Embryonic facial prominence (tissue), 1 donor: ENCODE data around the gene IRF9.
A peak's percentile ranks its signal among the peaks of the same experiment; 100 is the strongest.
"Not testable (repeated sequence)": the region's sequence is repeated elsewhere in the genome, so short reads cannot be mapped to it uniquely, and the experiment has no call there.

Experiments
- DNase-seq: peaks from one replicate; pipeline ENCODE4 v3.0.0-alpha.2; 2016; ENCODE audit errors: extremely low spot score

The IRF9 gene

DNA sequence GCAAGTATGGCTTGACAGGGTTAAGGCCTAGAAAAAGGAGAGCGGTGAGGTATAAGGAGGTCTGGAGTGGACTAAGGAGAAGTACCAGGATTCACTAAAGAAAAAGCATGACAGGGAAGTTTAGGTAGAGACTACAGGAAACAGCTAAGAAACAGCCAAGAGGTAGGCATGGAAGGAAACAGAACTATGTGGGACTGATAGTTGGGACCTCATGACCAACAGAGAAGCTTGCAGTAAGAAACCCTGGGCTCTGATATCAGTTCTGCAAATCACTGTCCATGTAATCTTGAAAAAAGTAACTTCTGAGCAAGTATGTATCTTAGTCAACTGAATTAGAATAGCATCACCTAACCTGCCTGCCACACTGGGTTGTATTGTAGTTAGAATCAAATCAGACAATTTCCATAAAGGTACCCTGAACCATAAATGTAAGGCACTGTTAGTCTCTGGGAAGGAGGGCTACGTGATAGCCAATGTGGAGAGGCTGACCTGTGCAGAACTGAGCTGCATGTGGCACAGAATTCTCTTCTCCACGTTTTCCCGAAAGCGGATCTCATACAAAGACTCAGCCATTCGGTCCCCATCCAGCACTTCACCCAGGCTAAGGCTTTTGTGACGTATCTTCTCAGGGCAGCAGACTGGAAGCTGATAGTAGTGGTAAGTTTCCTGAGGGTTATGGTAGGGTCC, 33.3 kb downstream of the IRF9 start:
- no peak for DNase-seq

DNA sequence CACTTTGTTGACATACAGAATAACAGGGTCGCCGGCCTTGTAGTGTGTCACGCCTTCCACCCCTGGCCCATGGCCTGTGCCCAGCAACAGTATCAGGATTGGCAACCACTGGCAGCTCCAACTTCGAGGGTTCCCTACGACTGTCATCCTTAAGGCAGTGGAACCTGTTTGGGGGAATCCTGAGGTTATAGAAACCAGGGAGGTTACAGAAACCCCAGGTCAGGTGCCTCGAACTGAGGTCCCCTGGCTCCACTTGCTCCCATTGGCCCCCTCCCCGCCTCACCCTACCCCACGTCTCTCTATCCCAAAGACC, 33.8 kb downstream of the IRF9 start:
- no peak for DNase-seq

DNA sequence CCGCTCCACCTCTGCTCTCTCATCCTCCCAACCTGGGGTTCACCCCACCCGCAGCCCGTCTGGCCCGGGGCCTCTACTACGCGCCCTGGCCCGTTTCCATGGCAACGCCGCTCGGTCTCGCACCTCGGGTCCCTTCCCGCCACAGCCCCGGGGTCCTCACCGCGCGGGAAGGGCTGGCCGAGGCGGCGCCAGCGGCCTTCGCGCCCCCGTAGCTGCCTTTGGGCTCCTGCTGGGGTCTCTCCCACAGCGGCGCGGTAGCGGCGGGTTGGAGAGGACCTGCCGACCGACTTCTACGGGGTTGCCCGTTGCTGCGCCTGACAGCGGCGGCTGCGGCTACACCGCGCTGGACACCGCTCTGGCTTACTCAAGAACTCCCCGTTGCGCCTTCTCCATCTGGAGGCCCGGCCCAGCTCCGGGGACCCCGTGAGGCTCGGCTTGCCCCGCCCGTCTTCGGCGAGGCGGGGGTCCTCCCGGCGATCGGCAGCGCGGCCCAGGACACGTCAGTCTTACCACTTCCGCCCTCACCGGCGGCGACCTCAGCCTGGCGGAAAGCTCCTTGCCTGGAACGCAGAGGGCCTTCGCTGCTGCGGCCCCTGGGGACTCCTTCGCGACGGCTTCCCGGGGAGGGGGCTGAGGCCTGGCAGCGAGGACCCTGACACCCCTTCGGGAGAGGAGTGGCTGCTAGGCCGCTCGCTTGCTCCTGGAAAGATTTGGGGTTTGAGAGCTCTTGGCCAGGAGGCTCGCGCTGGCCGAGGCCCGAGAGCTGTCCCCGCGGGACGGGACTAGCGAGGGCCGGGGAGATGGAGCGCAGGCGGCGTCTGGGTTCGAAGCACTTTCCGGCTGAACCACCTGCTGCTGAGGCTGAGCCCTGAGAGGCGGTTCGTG, 34.4 kb downstream of the IRF9 start, which contains the start of gene TM9SF1:
Gene TM9SF1 (minus strand): TSS at position 256 of the 885 bp plus-strand sequence. CDS start 422 bp downstream, outside the sequence.
- DNase-seq, result peak; percentile 76

DNA sequence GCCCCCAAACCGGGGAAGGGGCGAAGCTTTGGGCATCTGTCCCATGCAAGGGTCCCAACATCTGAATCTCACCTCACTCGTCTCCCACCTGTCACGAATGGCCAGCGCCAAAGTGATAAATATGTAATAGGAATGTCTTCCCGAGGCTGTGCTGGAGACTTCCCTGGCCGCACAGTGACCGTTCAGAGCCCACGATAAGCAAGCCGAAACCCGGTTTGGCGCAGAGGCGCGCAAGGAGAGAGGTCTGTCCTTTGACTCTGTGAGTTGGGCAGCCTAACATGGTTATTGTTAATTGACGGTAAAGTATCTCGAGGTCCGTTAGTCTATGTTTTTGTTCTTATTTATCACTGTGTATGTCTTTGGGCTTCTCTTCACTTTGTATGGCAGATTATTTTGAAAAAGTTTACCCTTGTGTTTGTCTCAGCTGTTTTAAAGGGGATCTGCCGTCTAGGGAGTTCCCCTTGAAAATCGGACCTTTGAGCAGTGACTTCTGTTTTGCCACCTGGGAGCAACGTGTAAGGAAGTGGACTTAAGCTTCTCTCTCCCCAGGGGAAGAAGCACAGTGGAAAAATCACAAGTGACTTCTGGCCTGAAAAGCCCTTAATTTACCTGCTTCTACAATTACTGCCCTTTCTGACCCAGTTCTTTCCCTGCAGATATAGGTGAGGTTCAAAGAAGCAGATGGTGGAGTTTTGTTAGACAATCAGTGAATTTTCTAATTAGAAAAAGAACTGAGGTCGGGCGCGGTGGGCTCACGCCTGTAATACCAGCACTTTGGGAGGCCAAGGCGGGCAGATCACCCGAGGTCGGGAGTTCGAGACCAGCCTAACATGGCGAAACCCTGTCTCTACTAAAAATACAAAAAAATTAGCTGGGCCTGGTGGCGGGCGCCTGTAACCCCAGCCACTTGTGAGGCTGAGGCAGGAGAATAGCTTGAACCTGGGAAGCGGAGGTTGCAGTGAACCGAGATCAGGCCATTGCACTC, 35.3 kb downstream of the IRF9 start:
- no peak for DNase-seq

DNA sequence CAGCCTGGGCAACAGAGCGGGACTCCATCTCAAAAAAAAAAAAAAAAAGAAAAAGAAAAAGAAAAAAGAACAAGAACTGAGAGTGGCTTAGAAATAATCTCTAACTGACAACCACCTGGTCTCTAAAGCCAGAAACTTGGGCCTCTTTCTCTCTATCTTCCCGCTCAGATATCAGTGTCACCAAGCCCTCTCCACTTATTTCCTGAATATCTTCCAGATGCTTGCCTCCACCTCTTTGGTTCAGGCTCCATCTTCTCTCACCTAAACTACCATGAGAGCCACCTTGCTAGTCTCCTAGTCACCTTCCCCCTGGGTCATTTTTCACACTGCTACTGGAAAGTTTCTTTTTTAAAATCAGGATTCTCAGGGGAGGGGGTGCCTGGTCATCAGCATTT, 36.0 kb downstream of the IRF9 start:
- DNase-seq, result no peak

DNA sequence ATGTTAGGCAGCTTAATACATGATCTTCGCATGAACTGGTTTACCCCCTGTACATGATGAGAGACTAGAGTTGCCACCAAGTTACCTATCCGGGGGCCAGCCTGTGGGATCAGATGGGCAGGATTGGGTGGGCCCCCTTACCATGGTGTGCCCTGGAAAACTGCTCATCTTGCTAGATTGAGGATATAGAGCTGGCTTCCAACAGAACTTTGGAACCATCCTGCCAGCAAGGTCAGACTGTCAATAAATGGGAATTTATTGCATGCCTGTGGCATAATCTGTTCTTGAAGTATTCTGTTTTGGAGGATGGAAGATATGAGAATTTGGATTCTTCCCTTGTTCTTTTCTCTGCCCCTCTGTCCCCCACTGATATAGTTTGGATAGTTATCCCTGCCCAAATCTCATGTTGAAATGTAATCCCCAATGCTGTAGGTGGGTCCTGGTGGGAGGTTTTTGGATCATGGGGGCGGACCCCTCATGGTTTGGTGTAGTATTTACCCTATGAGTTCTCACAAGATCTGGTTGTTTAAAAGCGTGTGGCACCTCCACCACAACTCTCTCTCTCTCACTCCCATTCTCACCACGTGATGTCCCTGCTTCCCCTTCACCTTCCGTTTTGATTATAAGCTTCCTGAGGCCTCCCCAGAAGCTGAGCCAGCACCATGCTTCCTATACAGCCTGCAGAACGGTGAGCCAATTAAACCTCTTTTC, 37.9 kb downstream of the IRF9 start:
- no peak for DNase-seq

DNA sequence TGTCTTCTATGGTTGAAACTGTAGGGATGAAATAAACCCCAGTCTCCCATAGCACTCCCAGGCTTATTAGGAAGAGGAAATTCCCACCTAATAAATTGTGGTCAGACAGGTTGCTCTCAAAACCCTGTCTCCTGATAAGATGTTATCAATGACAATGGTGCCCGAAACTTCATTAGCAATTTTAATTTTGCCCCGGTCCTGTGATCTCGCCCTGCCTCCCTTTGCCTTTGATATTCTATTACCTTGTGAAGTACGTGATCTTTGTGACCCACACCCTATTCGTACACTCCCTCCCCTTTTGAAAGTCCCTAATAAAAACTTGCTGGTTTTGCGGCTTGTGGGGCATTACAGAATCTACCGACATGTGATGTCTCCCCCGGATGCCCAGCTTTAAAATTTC, 41.5 kb downstream of the IRF9 start:
- not testable (repeated sequence) for DNase-seq

DNA sequence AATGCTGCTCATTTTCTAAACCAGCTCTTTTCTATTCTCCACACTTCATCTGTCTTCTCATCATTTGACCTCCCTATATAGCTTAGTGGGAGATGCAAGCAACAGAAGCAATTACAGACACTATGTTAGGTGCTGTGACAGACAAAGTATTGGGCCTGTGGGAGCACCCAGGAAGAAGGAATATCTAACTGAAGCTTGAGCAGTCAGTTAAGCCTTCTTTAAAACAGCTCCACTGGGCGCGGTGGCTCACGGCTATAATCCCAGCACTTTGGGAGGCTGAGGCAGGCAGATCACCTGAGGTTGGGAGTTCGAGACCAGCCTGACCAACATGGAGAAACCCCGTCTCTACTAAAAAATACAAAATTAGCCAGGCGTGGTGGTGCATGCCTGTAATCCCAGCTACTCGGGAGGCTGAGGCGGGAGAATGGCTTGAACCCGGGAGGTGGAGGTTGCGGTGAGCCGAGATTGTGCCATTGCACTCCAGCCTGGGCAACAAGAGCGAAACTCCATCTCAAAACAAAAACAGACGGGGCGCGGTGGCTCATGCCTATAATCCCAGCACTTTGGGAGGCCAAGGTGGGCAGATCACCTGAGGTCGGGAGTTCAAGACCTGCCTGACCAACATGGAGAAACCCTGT, 42.3 kb downstream of the IRF9 start:
- DNase-seq, result not testable (repeated sequence)

DNA sequence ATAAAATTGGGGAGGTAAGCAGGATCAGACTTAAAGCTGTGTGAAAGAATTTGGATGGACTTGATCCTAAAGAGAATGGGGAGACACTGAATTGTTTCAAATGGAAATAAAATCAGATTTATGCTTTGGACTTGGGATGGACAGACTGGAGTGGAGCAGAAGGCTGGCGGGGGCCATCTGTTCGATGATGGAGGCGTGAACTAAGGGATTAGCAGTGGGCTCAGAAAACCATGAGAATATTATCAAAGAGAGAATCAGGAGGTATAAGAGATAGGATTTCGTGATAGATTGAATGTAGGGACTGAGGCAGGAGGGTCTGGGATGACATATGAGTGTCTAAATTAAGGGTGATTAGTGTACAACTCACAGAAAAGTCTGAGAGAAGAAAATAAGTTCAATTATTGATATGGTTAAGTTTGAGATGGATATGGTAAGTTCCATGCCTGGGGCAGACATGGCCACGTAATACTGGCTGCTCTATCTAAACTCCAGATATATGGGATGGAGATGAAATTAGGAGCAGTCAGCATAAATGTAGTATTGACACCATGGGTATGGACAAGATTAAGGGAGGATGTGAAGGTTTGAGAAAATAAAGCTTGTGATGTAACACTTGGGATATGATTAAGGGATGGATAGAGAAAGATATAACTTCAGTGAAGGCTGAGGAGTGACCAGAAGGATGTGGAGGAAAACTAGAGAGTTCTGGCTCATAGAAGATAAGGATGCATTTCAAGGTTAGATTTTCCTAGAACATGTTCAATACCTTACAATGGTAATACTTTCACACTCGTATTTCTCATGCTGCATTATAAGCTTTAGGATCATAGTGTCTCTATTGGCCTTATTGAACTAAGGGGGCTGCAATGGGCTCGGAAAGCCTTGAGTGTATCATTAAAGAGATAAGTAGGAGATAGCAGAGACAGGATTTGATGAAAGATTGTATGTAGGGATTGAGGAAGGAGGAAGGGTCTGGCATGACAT, 43.4 kb downstream of the IRF9 start:
- DNase-seq, result no peak

DNA sequence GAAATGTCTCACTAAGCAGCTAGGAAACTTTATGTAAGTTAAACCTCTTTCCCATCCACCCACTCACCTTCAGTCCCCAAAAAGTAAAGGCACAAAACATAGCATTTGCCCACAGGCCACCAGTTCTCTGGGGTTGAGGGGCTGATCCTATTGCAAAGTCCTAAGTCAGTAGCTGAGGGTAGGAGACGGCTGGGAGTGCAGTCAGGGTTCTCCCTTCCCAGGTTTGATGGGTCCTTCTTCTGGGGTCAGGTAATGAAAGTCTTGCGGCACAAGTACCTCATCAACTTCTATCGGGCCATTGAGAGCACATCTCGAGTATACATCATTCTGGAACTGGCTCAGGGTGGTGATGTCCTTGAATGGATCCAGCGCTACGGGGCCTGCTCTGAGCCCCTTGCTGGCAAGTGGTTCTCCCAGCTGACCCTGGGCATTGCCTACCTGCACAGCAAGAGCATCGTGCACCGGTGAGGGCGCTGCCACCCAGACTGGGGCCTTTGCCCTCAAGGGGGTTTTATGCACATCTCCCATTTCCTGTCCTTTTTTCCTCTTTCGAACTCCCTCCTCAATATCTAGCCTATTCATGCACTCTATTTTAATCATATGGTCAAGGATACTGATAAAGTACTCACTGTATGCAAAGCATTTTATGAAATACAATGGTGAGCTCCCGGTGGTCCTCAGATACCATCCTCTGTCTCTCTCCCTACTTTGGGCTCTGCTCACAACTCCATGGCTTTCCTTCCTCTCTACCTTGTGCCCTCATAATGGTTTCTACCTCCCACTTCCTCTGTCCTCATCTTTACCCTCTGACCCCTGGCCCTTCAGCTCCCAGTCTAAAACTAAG, 45.4 kb downstream of the IRF9 start:
- DNase-seq, result no peak

DNA sequence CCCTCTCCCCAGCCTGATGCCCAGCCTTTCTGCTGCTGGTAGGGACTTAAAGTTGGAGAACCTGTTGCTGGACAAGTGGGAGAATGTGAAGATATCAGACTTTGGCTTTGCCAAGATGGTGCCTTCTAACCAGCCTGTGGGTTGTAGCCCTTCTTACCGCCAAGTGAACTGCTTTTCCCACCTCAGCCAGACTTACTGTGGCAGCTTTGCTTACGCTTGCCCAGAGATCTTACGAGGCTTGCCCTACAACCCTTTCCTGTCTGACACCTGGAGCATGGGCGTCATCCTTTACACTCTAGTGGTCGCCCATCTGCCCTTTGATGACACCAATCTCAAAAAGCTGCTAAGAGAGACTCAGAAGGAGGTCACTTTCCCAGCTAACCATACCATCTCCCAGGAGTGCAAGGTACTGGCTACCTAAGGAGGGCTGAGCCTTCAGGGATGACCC, 46.1 kb downstream of the IRF9 start:
- no peak for DNase-seq

DNA sequence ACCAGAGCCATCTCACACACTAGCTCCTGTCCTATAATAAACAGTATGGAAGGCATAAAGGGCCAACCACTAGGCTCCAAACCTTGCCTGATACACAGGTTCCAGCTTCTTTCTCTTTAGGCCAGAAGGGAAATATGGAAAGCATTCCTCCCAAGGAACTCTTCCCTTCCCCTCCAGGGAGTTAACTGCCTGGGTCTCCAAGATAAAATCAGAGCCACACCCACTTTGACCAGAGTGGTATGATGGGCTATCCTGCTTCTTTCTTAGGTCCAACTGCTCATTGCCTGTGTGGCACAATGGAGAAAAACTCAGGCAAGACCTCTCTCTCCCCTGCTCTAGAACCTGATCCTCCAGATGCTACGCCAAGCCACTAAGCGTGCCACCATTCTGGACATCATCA, 46.6 kb downstream of the IRF9 start:
- no peak for DNase-seq

DNA sequence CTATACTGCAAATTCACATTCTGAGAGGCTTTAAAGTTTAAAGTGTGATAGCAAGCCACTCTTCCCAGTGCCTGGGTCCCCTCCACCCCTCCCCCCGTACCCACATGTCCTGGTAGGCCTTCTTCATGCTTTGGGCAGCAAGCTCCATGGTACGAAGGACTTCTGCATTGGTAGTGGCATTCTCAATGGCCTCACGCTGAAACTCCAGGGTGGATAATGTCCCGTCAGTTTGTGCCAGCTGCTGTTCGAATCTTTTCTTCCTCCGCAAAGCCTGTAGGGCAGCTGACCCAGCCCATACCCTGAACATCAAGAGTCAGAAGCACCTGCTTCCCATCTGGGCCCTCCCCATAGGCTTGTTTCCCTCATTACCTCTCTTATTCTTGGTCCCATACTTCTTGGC, 50.2 kb downstream of the IRF9 start:
- no peak for DNase-seq

DNA sequence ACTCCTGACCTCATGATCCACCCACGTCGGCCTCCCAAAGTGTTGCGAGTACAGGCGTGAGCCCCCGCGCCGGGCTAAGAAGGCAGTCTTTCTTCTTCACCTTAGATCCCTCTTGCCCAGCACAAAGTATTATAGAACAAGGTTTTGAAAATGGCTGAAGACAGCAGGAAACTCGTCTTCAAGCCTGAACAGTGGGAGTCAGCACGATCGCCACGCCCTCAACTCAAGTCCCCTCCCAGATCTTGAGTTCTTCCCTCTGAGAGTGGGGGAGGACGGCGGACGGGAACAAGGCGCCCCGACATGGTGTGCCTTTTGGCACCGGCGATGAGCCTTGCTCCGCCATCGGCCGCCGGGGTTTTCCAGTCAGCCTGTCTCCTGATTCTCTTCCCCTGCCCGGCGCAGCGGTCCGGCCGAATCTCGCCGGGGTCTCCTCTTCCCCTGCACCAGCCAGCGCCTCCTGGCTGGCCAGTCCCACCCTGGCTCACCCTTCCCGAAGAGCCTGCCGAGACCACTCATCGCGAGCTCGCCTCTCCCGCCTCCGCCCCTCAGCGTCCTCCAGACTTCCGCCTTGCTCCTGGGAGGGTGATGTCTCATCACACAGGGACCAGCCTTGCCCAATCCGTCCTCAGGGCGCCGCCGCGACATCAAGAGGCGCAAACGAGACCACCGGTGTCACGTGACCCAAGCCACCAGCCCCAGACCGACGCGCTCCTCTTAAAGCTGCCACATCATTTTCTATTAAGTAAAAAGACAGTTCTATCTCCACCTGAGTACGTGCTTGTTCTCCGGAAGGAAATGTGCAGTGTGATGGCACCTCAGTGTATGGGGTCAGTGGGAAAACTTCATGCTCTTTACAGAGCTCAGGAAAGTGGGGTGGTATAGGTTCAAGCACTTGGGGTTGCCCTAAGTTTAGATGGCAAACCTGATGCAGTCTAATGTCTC, 52.1 kb downstream of the IRF9 start, which contains the start of gene CHMP4A:
Gene CHMP4A (minus strand): TSS at position 565 of the 942 bp plus-strand sequence. CDS start 49 bp downstream, at position 516.
- DNase-seq, result peak; percentile 94

DNA sequence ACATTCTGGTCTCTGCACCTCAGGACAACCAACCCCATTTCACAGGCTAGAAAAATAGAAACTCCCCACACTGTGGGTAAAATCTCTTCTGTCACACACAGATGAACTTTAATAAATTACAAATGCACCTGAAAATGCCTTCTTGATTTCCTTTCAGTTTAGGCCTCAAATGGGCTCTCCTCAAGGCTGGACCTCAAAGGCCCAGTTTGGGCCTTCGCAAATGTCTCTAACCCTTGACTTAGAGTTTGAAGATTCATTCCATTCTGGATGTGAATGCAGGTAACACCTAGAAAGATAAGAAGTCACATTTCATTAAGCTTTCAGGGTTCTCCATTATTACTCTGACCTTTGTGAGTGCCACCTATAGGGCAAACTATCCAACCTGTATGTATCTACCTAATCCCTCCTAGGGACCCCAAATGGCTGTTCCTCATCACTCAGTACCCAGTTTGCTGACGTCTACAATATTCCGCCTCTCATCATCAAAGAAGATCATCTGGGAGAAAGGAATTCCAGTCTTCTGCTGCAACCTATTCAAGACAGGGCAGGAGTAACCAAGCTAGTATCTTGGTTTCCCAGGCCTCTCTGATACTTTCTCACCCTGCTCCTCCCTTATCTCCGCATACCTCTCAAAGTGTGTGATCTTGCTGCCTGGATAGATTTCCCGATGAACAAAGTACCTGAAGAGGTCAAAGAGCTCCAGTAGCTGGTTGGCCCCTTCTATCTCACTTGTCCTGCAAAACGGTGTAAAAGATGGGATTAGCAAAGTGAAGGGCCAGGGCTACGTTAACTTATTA, 53.0 kb downstream of the IRF9 start:
- no peak for DNase-seq
